Mammary epithelial cell (primary cell): ENCODE results near the gene PLXNA4.

Source experiments
- CTCF ChIP-seq, 2 donors: IDR thresholded peaks in 1 of 2; conservative IDR thresholded peaks in 1 of 2; 2 replicates each; pipeline ENCODE4 v1.5.1; 2011 to 2012; ENCODE audit warnings: inconsistent platforms in 2 of 2, low read length in 2 of 2, mild to moderate bottlenecking in 2 of 2, control low read depth in 1 of 2, low read depth in 1 of 2; ENCODE audit not compliant: insufficient read depth in 1 of 2; ENCODE audit errors: extremely low read depth in 1 of 2
- EZH2 ChIP-seq: IDR thresholded peaks from 2 replicates; pipeline ENCODE4 v1.6.1; 2012; ENCODE audit warnings: low read length, inconsistent platforms, borderline replicate concordance

GRCh38 chr7:132276234-132276630, 300.0 kb downstream of the PLXNA4 start:
- TF ChIP-seq CTCF (conservative IDR thresholded peaks at IDR 0.05 in 1 of 2, IDR thresholded peaks at IDR 0.05 in 1 of 2; ENCODE audit: extremely low read depth in 1 of 2, insufficient read depth in 1 of 2, low read depth in 1 of 2, low read length in 2 of 2) (no peak), EZH2 (no peak)
